Endothelial cell (in vitro differentiated cells): ENCODE measurements around the gene NKAIN2. TPM values are rescaled to one million over a fixed set of nuclear protein-coding genes. Genes with fewer than 3 reads are reported as not detected.

ENCODE experiments used
- DNase-seq: peaks from one replicate; pipeline ENCODE4 v3.0.0; 2021; ENCODE audit warnings: low spot score
- H3K27ac Mint-ChIP-seq: one replicate; pipeline ENCODE4 v1.8.0; 2021; ENCODE audit warnings: mixed read lengths, inconsistent platforms; ENCODE audit not compliant: unreplicated experiment
- H3K27me3 Mint-ChIP-seq: one replicate; pipeline ENCODE4 v1.8.0; 2021; ENCODE audit warnings: mild to moderate bottlenecking, moderate library complexity, mixed read lengths, inconsistent platforms; ENCODE audit not compliant: unreplicated experiment
- H3K36me3 Mint-ChIP-seq: one replicate; pipeline ENCODE4 v1.8.0; 2021; ENCODE audit warnings: mild to moderate bottlenecking, low read depth, mixed read lengths, inconsistent platforms; ENCODE audit not compliant: unreplicated experiment
- H3K4me1 Mint-ChIP-seq: one replicate; pipeline ENCODE4 v1.8.0; 2021; ENCODE audit warnings: mild to moderate bottlenecking, mixed read lengths, inconsistent platforms; ENCODE audit not compliant: unreplicated experiment
- H3K4me3 Mint-ChIP-seq: one replicate; pipeline ENCODE4 v1.8.0; 2021; ENCODE audit warnings: mild to moderate bottlenecking, mixed read lengths, inconsistent platforms; ENCODE audit not compliant: unreplicated experiment
- H3K9me3 Mint-ChIP-seq: one replicate; pipeline ENCODE4 v1.8.0; 2021; ENCODE audit warnings: mixed read lengths, inconsistent platforms; ENCODE audit not compliant: unreplicated experiment
- total RNA-seq: library from RNA; stranded (reverse); fragmentation: NEBNext Ultra II Directional; extraction: Animal tissue kit (Norgen Biotek cat#: 25700); gene quantifications from one replicate; pipeline ENCODE4 v1.2.1, GENCODE V29; 2021; ENCODE audit not compliant: unreplicated experiment
- TF ChIP-seq, protein P1 (sequence below): fragments of 200-600 bp; sonication (generic); IDR thresholded peaks from one replicate; pipeline ENCODE4 v1.5.0; 2021; ENCODE audit warnings: antibody characterized with exemption; ENCODE audit not compliant: unreplicated experiment

Gene NKAIN2
- total RNA-seq, 1 donor from 2014 or later = 9.5 TPM

DNA sequence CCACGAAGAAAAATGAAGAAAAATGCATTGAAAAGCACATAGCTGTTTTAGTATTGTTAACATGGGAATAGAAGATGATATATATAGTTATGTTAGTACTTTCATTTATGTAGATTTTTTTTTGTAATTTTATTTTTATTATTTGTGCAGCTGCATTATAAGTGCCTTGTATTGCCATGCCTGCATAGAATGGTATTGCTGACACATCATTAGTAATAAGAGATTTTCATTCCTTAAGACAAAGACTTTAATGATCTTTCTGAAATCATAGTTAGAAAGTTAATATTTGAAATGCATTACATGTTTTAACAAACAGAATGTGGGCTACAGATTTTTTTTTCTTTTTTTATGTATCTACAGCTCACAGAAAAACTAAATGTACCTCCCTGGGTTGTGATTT is 506.5 kb downstream of the NKAIN2 start:
- Mint-ChIP-seq H3K4me1 (no peaks in the 10 kb centered on the region), H3K4me3 (no peak overlapping the region), H3K27me3 (no peaks in the 10 kb centered on the region), H3K36me3 (no peaks in the 10 kb centered on the region), H3K27ac (no peak overlapping the region), H3K9me3 (no peaks in the 10 kb centered on the region)
- no peak for DNase-seq
- TF ChIP-seq, protein P1, sequence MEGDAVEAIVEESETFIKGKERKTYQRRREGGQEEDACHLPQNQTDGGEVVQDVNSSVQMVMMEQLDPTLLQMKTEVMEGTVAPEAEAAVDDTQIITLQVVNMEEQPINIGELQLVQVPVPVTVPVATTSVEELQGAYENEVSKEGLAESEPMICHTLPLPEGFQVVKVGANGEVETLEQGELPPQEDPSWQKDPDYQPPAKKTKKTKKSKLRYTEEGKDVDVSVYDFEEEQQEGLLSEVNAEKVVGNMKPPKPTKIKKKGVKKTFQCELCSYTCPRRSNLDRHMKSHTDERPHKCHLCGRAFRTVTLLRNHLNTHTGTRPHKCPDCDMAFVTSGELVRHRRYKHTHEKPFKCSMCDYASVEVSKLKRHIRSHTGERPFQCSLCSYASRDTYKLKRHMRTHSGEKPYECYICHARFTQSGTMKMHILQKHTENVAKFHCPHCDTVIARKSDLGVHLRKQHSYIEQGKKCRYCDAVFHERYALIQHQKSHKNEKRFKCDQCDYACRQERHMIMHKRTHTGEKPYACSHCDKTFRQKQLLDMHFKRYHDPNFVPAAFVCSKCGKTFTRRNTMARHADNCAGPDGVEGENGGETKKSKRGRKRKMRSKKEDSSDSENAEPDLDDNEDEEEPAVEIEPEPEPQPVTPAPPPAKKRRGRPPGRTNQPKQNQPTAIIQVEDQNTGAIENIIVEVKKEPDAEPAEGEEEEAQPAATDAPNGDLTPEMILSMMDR = no peak

DNA sequence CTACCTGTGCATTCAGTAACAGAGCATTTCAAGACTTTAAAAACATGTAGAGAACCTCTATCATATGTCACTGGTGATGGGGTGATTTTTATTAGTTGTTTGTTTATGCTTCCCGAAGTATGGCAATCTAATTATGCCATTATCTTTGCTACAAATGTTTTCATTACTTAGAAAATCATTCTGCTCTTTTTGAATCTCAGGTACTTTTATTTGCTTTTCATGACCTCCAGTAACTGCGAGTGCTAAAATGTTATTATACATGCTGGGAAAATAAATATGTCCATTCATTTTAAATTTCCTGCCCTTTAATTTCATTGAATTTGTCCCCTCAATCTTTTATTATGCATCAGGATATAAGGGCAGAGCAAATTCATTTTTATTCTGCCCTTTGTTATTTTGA is 515.7 kb downstream of the NKAIN2 start:
- Mint-ChIP-seq H3K27ac (no peak overlapping the region), H3K9me3 (no peaks in the 10 kb centered on the region), H3K4me1 (no peaks in the 10 kb centered on the region), H3K27me3 (no peaks in the 10 kb centered on the region), H3K36me3 (no peaks in the 10 kb centered on the region), H3K4me3 (no peak overlapping the region)
- TF ChIP-seq, protein P1 = no peak
- DNase-seq = no peak

DNA sequence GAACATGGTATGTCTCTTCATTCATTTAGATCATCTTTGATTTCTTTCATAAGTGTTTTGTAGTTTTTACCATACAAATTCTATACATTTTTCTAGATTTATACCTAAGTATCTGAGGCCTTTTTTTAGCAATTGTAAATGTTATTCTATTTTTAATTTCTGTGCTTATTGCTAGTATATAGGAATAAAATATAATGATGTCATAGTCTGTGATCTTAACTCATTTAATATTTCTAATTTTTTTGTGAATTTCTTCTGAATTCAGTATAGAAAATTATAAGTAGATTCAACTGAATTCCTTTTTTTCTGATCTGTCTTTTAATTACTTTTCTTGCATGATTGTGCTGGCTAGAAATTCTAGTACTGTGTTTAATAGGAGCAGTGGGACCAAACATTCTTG is 520.6 kb downstream of the NKAIN2 start:
- Mint-ChIP-seq H3K36me3 (no peaks in the 10 kb centered on the region), H3K4me3 (no peak overlapping the region), H3K27ac (no peak overlapping the region), H3K27me3 (peaks cover 1% of the 10 kb centered on the region), H3K9me3 (no peaks in the 10 kb centered on the region), H3K4me1 (no peaks in the 10 kb centered on the region)
- DNase-seq = no peak
- TF ChIP-seq, protein P1 = no peak

DNA sequence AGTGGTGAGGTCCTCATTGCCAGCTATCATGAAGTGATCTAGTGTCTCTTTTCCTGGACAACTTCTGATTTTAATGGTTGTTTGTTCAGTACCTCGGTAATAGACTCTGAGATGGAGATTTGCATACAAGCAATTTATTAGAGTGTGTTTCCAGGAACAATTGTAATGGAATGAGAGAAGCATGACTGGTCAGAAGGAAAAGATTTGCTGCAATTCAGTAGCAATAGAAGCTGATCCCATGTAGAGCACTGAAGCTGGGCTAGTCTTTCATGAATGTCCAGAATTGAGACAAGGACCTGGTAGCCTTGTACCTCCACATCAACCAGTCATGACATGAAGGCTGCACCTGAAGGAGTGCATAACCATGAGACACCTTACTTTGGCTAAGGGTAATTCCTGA is 526.5 kb downstream of the NKAIN2 start:
- no peak for DNase-seq
- TF ChIP-seq, protein P1 = no peak
- Mint-ChIP-seq H3K4me3 (no peak overlapping the region), H3K36me3 (no peaks in the 10 kb centered on the region), H3K27ac (no peak overlapping the region), H3K4me1 (no peaks in the 10 kb centered on the region), H3K27me3 (peaks cover 1% of the 10 kb centered on the region), H3K9me3 (no peaks in the 10 kb centered on the region)

DNA sequence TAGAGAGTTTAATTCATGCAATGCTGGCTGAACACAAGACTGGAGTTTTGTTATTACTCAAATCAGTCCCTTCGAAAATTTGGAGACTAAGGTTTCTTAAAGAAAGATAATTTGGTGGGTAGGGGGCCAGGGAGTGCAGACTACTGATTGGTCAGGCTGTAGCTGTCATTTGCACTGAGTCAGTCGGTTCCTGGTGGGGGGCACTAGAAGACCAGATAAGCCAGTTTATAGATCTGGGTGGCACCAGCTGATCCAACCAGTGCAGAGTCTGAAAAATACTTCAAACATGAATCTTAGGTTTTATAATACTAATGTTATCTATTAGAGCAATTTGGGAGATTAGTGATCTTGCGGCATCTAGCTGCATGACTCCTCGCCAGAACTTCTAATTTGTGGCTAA is 530.7 kb downstream of the NKAIN2 start:
- H3K27ac Mint-ChIP-seq = no peak overlapping the region
- no peaks in the 10 kb centered on the region for H3K4me1 Mint-ChIP-seq
- no peaks in the 10 kb centered on the region for H3K36me3 Mint-ChIP-seq
- H3K27me3 Mint-ChIP-seq = no peaks in the 10 kb centered on the region
- no peak for DNase-seq
- H3K9me3 Mint-ChIP-seq = no peaks in the 10 kb centered on the region
- TF ChIP-seq, protein P1 = no peak
- no peak overlapping the region for H3K4me3 Mint-ChIP-seq
